CD8-positive, alpha-beta memory T cell (primary cell): ENCODE measurements around the gene PGRMC2. TPM values are rescaled to one million over a fixed set of nuclear protein-coding genes. Genes with fewer than 3 reads are reported as not detected.

Experiments used
- CTCF ChIA-PET: fragments of 350-600 bp; sonication (Branson Sonifier 250); formaldehyde crosslinking; loops from one replicate; lab custom pipeline; 2021; ENCODE audit warnings: antibody characterized with exemption; lab: Charles Lee
- POLR2A ChIA-PET: fragments of 350-600 bp; sonication (Branson Sonifier 250); formaldehyde crosslinking; loops from one replicate; lab custom pipeline; 2021; ENCODE audit warnings: antibody characterized with exemption; lab: Charles Lee
- DNase-seq, 5 donors: peaks; one replicate each; pipeline versions ENCODE4 v3.0.0 to v3.0.0-alpha.2; 2020 to 2022; ENCODE audit warnings: mixed read lengths in 1 of 5
- H3K27ac ChIP-seq: one replicate; pipeline ENCODE4 v1.7.0; 2013; ENCODE audit warnings: low read depth, mild to moderate bottlenecking, low read length, moderate library complexity
- H3K27me3 ChIP-seq: 2 replicates; pipeline ENCODE4 v1.7.0; 2013; ENCODE audit warnings: low read length, mild to moderate bottlenecking; ENCODE audit not compliant: insufficient read depth, poor library complexity, severe bottlenecking
- H3K36me3 ChIP-seq: 2 replicates; pipeline ENCODE4 v1.7.0; 2013; ENCODE audit warnings: mild to moderate bottlenecking, low read length, moderate library complexity; ENCODE audit not compliant: insufficient read depth
- H3K4me1 ChIP-seq: 2 replicates; pipeline ENCODE4 v1.7.0; 2013; ENCODE audit warnings: mild to moderate bottlenecking, low read length, moderate library complexity; ENCODE audit not compliant: insufficient read depth
- H3K4me3 ChIP-seq: 2 replicates; pipeline ENCODE4 v1.7.0; 2013; ENCODE audit warnings: mild to moderate bottlenecking, low read length
- H3K9me3 ChIP-seq: 2 replicates; pipeline ENCODE4 v1.7.0; 2013; ENCODE audit warnings: mild to moderate bottlenecking, low read length
- H3K27ac Mint-ChIP-seq, 8 donors: one replicate each; pipeline ENCODE4 v1.8.0; 2020 to 2021; ENCODE audit warnings: mixed read lengths in 8 of 8, mild to moderate bottlenecking in 6 of 8, inconsistent platforms in 3 of 8, moderate library complexity in 3 of 8
- H3K27me3 Mint-ChIP-seq, 2 donors: one replicate each; pipeline ENCODE4 v1.8.0; 2020 to 2021; ENCODE audit warnings: mixed read lengths in 2 of 2, mild to moderate bottlenecking in 1 of 2, moderate library complexity in 1 of 2
- H3K36me3 Mint-ChIP-seq, 3 donors: one replicate each; pipeline ENCODE4 v1.8.0; 2020 to 2021; ENCODE audit warnings: mixed read lengths in 3 of 3, inconsistent platforms in 1 of 3, mild to moderate bottlenecking in 1 of 3
- H3K4me1 Mint-ChIP-seq, 3 donors: one replicate each; pipeline ENCODE4 v1.8.0; 2020 to 2021; ENCODE audit warnings: mixed read lengths in 3 of 3, inconsistent platforms in 1 of 3, mild to moderate bottlenecking in 1 of 3
- H3K4me3 Mint-ChIP-seq, 7 donors: one replicate each; pipeline ENCODE4 v1.8.0; 2020 to 2021; ENCODE audit warnings: mixed read lengths in 7 of 7, mild to moderate bottlenecking in 6 of 7, moderate library complexity in 4 of 7, inconsistent platforms in 2 of 7
- H3K9me3 Mint-ChIP-seq, 5 donors: one replicate each; pipeline ENCODE4 v1.8.0; 2020 to 2022; ENCODE audit warnings: mixed read lengths in 5 of 5, mild to moderate bottlenecking in 3 of 5, moderate library complexity in 2 of 5, inconsistent platforms in 1 of 5
- polyA plus RNA-seq: library from polyadenylated mRNA; unstranded; fragments of 300-500 nt; fragmentation: Illumina TruSeq; gene quantifications from one replicate; pipeline ENCODE4 v1.2.3, GENCODE V29; 2021
- total RNA-seq, 2 experiments: library from RNA; stranded (reverse); gene quantifications; one replicate each; pipeline ENCODE4 v1.2.3, GENCODE V29; 2021

The PGRMC2 gene
- total and polyA plus RNA-seq, 3 experiments from 2014 or later: 23.6 to 40.5 (median 36.9) TPM

GRCh38 chr4:128307123-128307571, 19.5 kb upstream of the PGRMC2 start:
- Histone ChIP-seq H3K27me3 (no peaks in the 10 kb centered on the region), H3K27ac (no peak overlapping the region), H3K4me1 (no peaks in the 10 kb centered on the region), H3K9me3 (no peaks in the 10 kb centered on the region), H3K36me3 (no peaks in the 10 kb centered on the region), H3K4me3 (no peak overlapping the region)
- Mint-ChIP-seq H3K27ac (no peak overlapping the region), H3K4me3 (no peak overlapping the region), H3K4me1 (no peaks in the 10 kb centered on the region), H3K27me3 (no peaks in the 10 kb centered on the region), H3K9me3 (no peaks in the 10 kb centered on the region), H3K36me3 (peaks cover 0 to 18% (median 16%) of the 10 kb centered on the region in 3 donors)
- ChIA-PET POLR2A (no interaction called here), CTCF (no interaction called here)
- DNase-seq: no peak

GRCh38 chr4:128305942-128306341, 18.3 kb upstream of the PGRMC2 start:
- CTCF ChIA-PET: no interaction called here
- Histone ChIP-seq H3K4me3 (no peak overlapping the region), H3K9me3 (no peaks in the 10 kb centered on the region), H3K27me3 (no peaks in the 10 kb centered on the region), H3K4me1 (no peaks in the 10 kb centered on the region), H3K36me3 (no peaks in the 10 kb centered on the region), H3K27ac (no peak overlapping the region)
- Mint-ChIP-seq H3K36me3 (peaks cover 2 to 23% (median 16%) of the 10 kb centered on the region in 3 donors), H3K27ac (no peak overlapping the region), H3K4me3 (no peak overlapping the region), H3K27me3 (no peaks in the 10 kb centered on the region), H3K4me1 (no peaks in the 10 kb centered on the region), H3K9me3 (no peaks in the 10 kb centered on the region)
- POLR2A ChIA-PET: no interaction called here
- DNase-seq: no peak

GRCh38 chr4:128303986-128304385, 16.4 kb upstream of the PGRMC2 start:
- Mint-ChIP-seq H3K27me3 (no peaks in the 10 kb centered on the region), H3K27ac (no peak overlapping the region), H3K4me3 (no peak overlapping the region), H3K4me1 (no peaks in the 10 kb centered on the region), H3K9me3 (no peaks in the 10 kb centered on the region), H3K36me3 (peaks cover 3 to 19% (median 15%) of the 10 kb centered on the region in 3 donors)
- H3K9me3 ChIP-seq: no peaks in the 10 kb centered on the region
- H3K27me3 ChIP-seq: no peaks in the 10 kb centered on the region
- no peaks in the 10 kb centered on the region for H3K36me3 ChIP-seq
- H3K4me3 ChIP-seq: no peak overlapping the region
- CTCF ChIA-PET: no interaction called here
- DNase-seq: no peak
- POLR2A ChIA-PET: no interaction called here
- H3K4me1 ChIP-seq: no peaks in the 10 kb centered on the region
- H3K27ac ChIP-seq: no peak overlapping the region

GRCh38 chr4:128303405-128303785, 15.8 kb upstream of the PGRMC2 start:
- H3K27ac Mint-ChIP-seq: peak overlapping the region in 2 of 8 donors; percentile 11 to 68

DNA sequence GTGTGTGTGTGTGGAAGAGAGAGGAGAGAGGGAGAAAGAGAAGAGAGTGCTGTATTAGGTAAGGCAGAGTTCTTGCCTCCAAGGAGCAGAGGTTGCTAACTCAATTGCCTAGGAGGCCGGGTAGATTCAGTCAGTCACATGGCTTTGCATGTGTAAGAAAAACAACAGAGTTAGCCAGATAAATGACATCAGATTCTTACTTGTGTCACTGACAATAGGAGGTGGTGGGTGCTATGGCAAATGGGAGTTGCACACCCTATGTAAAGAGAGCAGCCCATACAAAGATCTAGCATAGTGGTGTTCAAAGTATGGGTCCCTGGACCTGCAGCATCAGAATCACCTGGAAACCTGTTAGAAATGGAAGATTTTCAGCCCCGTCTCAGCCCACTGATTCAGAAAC, 14.4 kb upstream of the PGRMC2 start:
- no peak for DNase-seq
- H3K4me1 ChIP-seq: no peaks in the 10 kb centered on the region
- no peaks in the 10 kb centered on the region for H3K9me3 Mint-ChIP-seq
- H3K9me3 ChIP-seq: no peaks in the 10 kb centered on the region
- ChIA-PET POLR2A (no interaction called here), CTCF (no interaction called here)
- no peaks in the 10 kb centered on the region for H3K36me3 ChIP-seq
- no peak overlapping the region for H3K27ac Mint-ChIP-seq
- no peak overlapping the region for H3K27ac ChIP-seq
- H3K4me1 Mint-ChIP-seq: no peaks in the 10 kb centered on the region
- H3K36me3 Mint-ChIP-seq: peaks cover 5 to 22% (median 15%) of the 10 kb centered on the region in 3 donors
- no peak overlapping the region for H3K4me3 Mint-ChIP-seq
- no peak overlapping the region for H3K4me3 ChIP-seq
- no peaks in the 10 kb centered on the region for H3K27me3 Mint-ChIP-seq
- no peaks in the 10 kb centered on the region for H3K27me3 ChIP-seq

More at GRCh38 chr4:128303405-128303785, 15.8 kb upstream of the PGRMC2 start:
- no peaks in the 10 kb centered on the region for H3K27me3 Mint-ChIP-seq
- no peaks in the 10 kb centered on the region for H3K9me3 Mint-ChIP-seq
- H3K36me3 Mint-ChIP-seq: peaks cover 3 to 17% (median 16%) of the 10 kb centered on the region in 3 donors
- H3K27ac ChIP-seq: no peak overlapping the region
- POLR2A ChIA-PET: no interaction called here
- H3K4me1 Mint-ChIP-seq: no peaks in the 10 kb centered on the region
- CTCF ChIA-PET: no interaction called here
- no peak overlapping the region for H3K4me3 ChIP-seq
- no peaks in the 10 kb centered on the region for H3K36me3 ChIP-seq
- no peaks in the 10 kb centered on the region for H3K4me1 ChIP-seq
- no peak overlapping the region for H3K4me3 Mint-ChIP-seq
- no peaks in the 10 kb centered on the region for H3K27me3 ChIP-seq
- no peak for DNase-seq
- H3K9me3 ChIP-seq: no peaks in the 10 kb centered on the region

- ChIA-PET POLR2A (no interaction called here), CTCF (no interaction called here)
- peaks cover 9 to 24% (median 15%) of the 10 kb centered on the region in 3 donors for H3K36me3 Mint-ChIP-seq
- H3K27ac Mint-ChIP-seq: peak overlapping the region in 1 of 8 donors; percentile 17
- H3K27ac ChIP-seq: no peak overlapping the region
- H3K27me3 Mint-ChIP-seq: no peaks in the 10 kb centered on the region
- H3K4me3 Mint-ChIP-seq: no peak overlapping the region
- H3K9me3 ChIP-seq: no peaks in the 10 kb centered on the region
- H3K4me3 ChIP-seq: no peak overlapping the region
- no peaks in the 10 kb centered on the region for H3K9me3 Mint-ChIP-seq
- no peaks in the 10 kb centered on the region for H3K27me3 ChIP-seq
- no peaks in the 10 kb centered on the region for H3K4me1 ChIP-seq
- no peaks in the 10 kb centered on the region for H3K4me1 Mint-ChIP-seq
- H3K36me3 ChIP-seq: no peaks in the 10 kb centered on the region
- no peak for DNase-seq
Measured at GRCh38 chr4:128299848-128300247, 12.2 kb upstream of the PGRMC2 start.

GRCh38 chr4:128298852-128299251, 11.2 kb upstream of the PGRMC2 start:
- CTCF ChIA-PET: interaction anchor here (0.8 kb wide), 1 partner anchor 117 kb away, joined by 3 read pairs; no protein-coding TSS in a partner anchor

DNA sequence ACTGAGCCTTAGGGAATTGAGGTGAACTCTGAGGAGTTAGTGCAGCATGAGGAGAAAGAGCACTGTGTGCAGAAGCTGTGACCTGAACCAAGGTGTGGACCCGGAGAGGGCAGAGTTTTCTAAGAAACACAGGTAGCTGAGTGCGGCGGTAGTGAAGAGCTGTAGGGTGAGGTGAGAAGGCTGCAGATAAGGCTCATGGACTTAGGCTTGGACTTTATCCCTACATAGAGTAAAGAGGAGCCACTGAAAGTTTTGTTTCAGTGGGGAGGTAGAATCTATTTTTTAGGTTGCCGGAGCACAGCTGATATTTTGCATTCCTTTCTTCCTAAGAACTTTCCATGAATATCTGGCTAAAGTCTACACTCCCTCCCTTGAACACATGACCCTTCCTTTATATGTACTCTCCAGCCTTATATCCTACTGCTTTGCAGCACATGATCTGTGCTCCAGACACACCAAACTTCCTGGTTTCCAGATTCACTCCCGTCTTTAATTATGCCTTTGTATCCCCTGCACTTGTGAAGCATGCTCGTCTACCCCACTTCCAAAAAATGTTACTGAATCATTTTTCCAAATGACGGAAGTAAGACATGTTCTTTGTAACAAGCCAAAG, 10.6 kb upstream of the PGRMC2 start:
- Histone ChIP-seq H3K4me1 (no peaks in the 10 kb centered on the region), H3K27ac (no peak overlapping the region), H3K4me3 (no peak overlapping the region), H3K27me3 (no peaks in the 10 kb centered on the region), H3K36me3 (no peaks in the 10 kb centered on the region), H3K9me3 (no peaks in the 10 kb centered on the region)
- Mint-ChIP-seq H3K4me1 (no peaks in the 10 kb centered on the region), H3K9me3 (no peaks in the 10 kb centered on the region), H3K36me3 (peaks cover 9 to 21% (median 15%) of the 10 kb centered on the region in 3 donors), H3K27me3 (no peaks in the 10 kb centered on the region), H3K4me3 (no peak overlapping the region), H3K27ac (no peak overlapping the region)
- no peak for DNase-seq
- ChIA-PET CTCF (interaction anchor here (0.8 kb wide), 1 partner anchor 117 kb away, joined by 3 read pairs; no protein-coding TSS in a partner anchor), POLR2A (no interaction called here)

More at GRCh38 chr4:128298852-128299251, 11.2 kb upstream of the PGRMC2 start:
- Mint-ChIP-seq H3K27ac (no peak overlapping the region), H3K36me3 (peaks cover 9 to 22% (median 17%) of the 10 kb centered on the region in 3 donors), H3K4me1 (no peaks in the 10 kb centered on the region), H3K4me3 (no peak overlapping the region), H3K9me3 (no peaks in the 10 kb centered on the region), H3K27me3 (no peaks in the 10 kb centered on the region)
- Histone ChIP-seq H3K4me1 (no peaks in the 10 kb centered on the region), H3K27me3 (no peaks in the 10 kb centered on the region), H3K9me3 (no peaks in the 10 kb centered on the region), H3K36me3 (no peaks in the 10 kb centered on the region), H3K4me3 (no peak overlapping the region), H3K27ac (no peak overlapping the region)
- peak in 1 of 5 donors; percentile 10 for DNase-seq
- POLR2A ChIA-PET: no interaction called here
